ENCODE results near the gene COL16A1.

COL16A1 gene

DNA sequence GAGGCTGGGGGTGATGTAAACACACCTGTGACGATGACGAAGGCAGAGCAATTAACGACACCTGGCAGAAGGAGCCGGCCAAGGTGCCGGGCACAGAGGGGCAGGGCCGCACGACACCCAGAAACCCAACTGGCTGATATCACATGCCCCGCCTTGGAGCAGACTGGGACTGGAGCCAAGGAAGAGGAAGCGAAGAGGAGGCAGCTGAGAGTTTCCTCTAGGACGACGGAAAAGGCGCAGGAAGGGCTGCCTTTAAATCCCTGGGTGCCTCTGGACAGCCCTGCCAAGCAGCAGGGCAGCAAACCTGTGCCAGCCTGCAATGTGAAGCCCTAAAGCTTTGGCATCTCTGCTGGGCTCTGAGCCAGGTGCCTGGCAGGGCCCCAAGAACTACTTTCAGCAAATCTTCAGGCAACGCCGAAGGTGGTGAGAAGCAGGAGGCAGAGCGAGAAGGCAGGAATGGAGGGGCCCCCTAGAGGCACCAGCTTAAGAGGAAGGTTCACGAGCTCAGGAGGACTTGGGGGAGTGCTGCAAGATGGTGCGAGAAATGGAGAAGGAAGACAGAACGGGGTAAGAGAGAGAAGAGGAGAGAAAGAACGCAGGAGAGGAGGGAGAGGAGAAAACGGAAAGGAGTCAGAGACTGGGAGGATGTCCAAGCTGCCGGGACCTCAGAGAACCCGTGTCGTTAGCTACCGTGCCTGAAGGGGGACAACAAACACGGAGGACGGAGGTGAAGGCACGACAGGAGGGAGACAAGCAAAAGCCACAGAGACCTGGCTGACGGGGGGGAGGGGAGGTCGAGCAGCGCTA, 33.8 kb downstream of the COL16A1 start:
- TF ChIP-seq, protein P1, sequence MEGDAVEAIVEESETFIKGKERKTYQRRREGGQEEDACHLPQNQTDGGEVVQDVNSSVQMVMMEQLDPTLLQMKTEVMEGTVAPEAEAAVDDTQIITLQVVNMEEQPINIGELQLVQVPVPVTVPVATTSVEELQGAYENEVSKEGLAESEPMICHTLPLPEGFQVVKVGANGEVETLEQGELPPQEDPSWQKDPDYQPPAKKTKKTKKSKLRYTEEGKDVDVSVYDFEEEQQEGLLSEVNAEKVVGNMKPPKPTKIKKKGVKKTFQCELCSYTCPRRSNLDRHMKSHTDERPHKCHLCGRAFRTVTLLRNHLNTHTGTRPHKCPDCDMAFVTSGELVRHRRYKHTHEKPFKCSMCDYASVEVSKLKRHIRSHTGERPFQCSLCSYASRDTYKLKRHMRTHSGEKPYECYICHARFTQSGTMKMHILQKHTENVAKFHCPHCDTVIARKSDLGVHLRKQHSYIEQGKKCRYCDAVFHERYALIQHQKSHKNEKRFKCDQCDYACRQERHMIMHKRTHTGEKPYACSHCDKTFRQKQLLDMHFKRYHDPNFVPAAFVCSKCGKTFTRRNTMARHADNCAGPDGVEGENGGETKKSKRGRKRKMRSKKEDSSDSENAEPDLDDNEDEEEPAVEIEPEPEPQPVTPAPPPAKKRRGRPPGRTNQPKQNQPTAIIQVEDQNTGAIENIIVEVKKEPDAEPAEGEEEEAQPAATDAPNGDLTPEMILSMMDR (IDR thresholded peaks at IDR 0.05) = no peak

DNA sequence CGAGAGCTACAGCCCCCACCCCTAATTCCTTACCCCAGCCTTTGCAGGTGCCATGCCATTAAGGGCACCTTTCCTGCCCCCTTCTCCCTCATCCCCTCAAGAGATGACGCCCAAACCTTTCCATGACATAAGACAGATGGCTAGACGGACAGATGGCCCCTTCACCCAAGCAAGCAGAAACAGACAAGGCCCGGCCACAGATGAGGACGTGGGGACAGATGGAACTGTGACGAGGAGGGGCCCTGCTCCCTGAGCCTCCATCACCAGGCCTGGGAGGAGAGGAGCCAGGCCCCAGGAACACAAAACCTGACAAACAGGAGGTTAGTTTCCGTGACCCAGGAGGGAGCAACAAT, 34.4 kb downstream of the COL16A1 start:
- TF ChIP-seq, protein P1 (IDR thresholded peaks at IDR 0.05) = no peak

DNA sequence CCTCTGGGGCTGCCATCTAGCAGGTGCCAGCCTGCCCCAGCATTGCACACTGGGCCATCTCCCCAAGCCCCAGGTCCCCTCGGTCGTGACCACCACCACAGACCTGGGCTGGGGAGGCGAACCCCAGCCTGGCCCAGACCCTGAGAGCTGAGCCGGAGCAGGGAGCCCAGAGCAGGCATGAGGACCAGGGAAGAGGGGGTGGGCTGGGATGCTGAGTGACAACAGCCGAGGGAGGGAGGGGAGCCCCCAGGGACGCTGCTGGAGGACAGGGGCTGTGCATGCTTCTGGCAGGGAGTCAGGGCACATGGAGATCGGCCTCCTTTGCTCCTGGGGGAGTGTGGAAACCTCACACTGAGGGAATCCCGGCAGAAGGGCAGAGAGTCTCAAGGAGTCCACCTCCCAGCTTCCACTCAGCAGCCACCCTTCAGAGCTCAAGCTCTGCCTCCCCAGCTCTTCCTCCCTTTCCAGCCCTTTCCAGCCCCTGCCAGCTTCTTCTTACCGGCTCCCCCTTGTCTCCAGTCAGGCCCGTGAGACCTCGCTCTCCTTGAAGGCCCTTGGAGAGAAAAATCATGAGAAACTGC, 35.4 kb downstream of the COL16A1 start:
- TF ChIP-seq, protein P1 (IDR thresholded peaks at IDR 0.05) = no peak

DNA sequence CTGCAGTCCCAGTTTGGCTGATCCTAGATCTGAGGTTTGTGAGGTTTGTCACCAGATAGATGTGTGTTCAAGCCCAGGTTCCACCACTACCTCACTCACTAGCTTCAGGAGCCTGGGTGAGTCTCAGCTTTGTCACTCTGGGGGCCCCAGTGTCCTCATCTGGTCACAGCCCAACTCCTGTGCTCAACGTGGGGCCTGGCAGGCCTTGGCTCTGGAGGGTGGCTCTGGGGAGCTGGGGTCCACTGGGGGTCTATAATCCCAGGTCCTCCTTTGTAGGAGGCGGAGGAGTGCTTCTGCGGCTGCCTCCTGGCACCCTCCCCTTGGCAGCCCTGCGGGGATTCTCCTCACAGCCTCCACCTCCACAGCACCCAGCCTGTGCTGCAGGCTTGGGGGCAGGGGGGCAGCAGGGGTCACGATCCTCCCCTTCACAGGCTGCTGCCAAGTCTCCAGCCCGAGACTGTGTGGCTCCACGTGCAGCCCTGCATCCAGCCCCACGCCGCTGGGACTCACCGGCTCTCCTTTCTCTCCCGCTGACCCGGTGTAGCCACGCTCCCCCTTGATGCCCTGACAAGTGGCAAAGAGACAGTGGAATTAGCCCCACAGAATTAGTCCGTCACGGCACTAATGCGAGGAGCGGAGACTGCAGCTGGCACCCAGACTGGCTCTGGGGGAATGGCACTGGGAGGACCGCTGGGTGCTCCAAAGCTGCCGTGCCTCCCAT, 36.6 kb downstream of the COL16A1 start:
- TF ChIP-seq, protein P1 (IDR thresholded peaks at IDR 0.05) = no peak

DNA sequence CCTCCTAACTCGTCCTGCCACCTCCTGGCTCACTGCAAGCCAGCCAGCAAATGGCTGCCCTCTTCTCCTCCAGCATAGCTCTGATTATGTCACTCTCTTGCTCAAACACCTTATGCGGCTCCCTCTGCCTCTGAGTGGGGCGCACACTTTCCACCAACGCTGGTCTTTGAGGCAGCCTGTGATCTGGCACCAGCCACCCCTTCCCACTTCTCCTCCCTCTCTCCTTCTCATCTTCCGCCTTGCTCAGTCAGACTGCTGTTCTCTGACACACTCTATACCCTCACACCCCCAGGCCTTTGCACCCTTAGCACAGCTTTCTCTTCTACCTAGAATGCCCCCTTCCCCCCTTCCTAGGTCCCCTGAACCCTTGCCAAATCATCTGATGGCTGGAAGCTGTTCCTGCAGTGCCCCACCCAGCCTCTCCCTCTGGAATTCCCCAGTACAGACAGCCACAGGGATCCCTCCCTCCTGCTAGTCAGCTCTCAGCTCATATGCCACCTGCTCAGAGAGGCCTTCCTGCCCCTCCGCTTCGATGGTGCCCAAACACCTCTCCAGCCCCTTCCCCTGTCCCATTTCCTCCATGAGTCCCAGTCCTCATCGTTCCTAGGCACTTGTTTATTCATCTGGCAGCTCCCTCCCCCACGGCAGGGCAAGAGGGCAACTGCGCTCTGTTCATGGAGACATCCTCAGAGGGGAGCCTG, 37.4 kb downstream of the COL16A1 start:
- TF ChIP-seq, protein P1 (IDR thresholded peaks at IDR 0.05) = no peak

DNA sequence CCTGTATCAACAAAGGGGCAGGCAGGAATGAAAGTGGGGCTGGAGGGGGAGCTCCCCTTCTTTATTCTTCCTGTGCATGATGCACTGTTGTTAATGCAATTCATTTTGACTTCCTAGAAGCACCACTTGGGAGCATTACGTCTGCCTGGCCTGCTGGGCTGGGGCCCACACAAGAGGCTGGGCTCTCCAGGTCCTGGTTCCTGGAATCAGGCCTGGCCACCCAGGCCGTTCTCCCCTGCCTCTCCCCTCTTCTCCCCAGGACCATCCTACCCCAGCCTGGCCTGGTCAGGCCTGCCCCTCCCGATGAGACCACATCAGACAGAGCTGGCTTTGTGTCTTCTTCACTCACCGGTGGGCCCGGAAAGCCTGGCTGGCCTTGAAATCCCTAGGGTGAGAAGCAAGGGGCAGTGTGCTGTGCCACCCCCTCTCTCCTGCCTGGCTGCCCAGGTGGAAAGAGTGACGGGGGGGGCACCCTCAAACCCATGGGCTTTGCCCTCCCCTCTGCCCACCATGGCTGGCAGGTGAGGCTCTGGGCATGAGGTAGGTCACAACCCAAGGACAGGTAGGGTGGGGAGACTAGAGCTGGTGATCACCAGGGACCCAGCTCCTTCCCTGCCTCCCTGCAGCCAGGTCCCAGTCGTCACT, 38.5 kb downstream of the COL16A1 start:
- TF ChIP-seq, protein P1 (IDR thresholded peaks at IDR 0.05) = no peak

DNA sequence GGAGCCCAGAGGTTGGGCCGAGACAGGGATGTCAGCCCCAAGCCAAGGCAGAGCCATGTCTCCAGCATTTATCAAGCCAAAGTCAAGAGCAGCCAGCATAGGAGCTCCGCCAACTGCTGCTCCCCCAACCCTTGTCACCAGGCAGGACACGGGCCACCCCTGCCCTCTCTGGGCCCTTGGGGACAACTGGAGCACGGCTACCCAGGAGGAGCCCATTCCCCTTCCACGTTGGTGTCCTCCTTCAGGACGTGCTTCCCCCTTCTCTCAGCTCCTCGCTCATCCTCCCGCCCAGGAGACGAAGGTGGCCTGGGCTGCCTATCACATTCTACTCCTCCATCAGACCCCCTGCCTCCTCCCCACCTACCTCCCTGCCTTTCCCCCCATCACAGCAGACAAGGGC, 39.3 kb downstream of the COL16A1 start:
- TF ChIP-seq, protein P1 (IDR thresholded peaks at IDR 0.05) = no peak

Measured in LNCAP (cell line).